Liver (tissue), 9 donors: ENCODE data around the gene ATP10B. TPM values are rescaled to one million over a fixed set of nuclear protein-coding genes. Genes with fewer than 3 reads are reported as not detected.

Experiments
- DNase-seq: peaks from one replicate; pipeline ENCODE4 v3.0.0-alpha.2; 2017; ENCODE audit warnings: low spot score
- H3K27ac ChIP-seq, 2 donors: one replicate each; pipeline ENCODE4 v1.7.0; 2013; ENCODE audit warnings: inconsistent platforms in 2 of 2, low read length in 2 of 2, control low read depth in 1 of 2, low read depth in 1 of 2, mild to moderate bottlenecking in 1 of 2
- H3K27me3 ChIP-seq, 4 donors: one replicate each; pipeline versions ENCODE4 v1.6.1 to v1.7.0; 2013; ENCODE audit warnings: low read length in 3 of 4, inconsistent platforms in 1 of 4, mild to moderate bottlenecking in 1 of 4, moderate library complexity in 1 of 4; ENCODE audit not compliant: control insufficient read depth in 4 of 4, insufficient read depth in 4 of 4
- H3K36me3 ChIP-seq, 4 donors: one replicate each; pipeline versions ENCODE4 v1.6.1 to v1.7.0; 2013; ENCODE audit warnings: low read length in 3 of 4, mild to moderate bottlenecking in 3 of 4, low read depth in 1 of 4, moderate library complexity in 1 of 4; ENCODE audit not compliant: control insufficient read depth in 4 of 4, insufficient read depth in 3 of 4
- H3K4me1 ChIP-seq, 4 donors: one replicate each; pipeline versions ENCODE4 v1.6.1 to v1.7.0; 2013; ENCODE audit warnings: low read length in 3 of 4, mild to moderate bottlenecking in 3 of 4, moderate library complexity in 1 of 4; ENCODE audit not compliant: control insufficient read depth in 4 of 4, insufficient read depth in 4 of 4
- H3K4me3 ChIP-seq, 3 donors: one replicate each; pipeline versions ENCODE4 v1.6.1 to v1.7.0; 2013; ENCODE audit warnings: low read length in 3 of 3, control low read depth in 1 of 3, low read depth in 1 of 3, mild to moderate bottlenecking in 1 of 3
- H3K9ac ChIP-seq, 2 donors: one replicate each; pipeline ENCODE4 v1.7.0; 2013; ENCODE audit warnings: low read length in 2 of 2, mild to moderate bottlenecking in 2 of 2, moderate library complexity in 2 of 2, control low read depth in 1 of 2, low read depth in 1 of 2
- H3K9me3 ChIP-seq, 4 donors: one replicate each; pipeline versions ENCODE4 v1.6.1 to v1.7.0; 2013; ENCODE audit warnings: low read length in 3 of 4; ENCODE audit not compliant: control insufficient read depth in 4 of 4
- CTCF ChIP-seq: fragments of 150-350 bp; IDR thresholded peaks from 2 replicates; pipeline ENCODE4 v1.5.1; 2017; ENCODE audit warnings: improper control_type of control experiment, low read depth, low read length; ENCODE audit not compliant: missing input control
- EGR1 ChIP-seq, 2 donors: IDR thresholded peaks; 2 replicates each; pipeline ENCODE4 v1.6.1; 2016 to 2018; ENCODE audit warnings: antibody characterized with exemption in 2 of 2, low read depth in 2 of 2
- FOXA1 ChIP-seq: IDR thresholded peaks from 2 replicates; pipeline ENCODE4 v1.6.1; 2016; ENCODE audit warnings: antibody characterized with exemption
- FOXA2 ChIP-seq: IDR thresholded peaks from 2 replicates; pipeline ENCODE4 v1.6.1; 2016; ENCODE audit warnings: antibody characterized with exemption
- GABPA ChIP-seq, 2 donors: IDR thresholded peaks in 1 of 2; conservative IDR thresholded peaks in 1 of 2; 2 replicates each; pipeline ENCODE4 v1.6.1; 2016; ENCODE audit warnings: antibody characterized with exemption in 2 of 2, mild to moderate bottlenecking in 1 of 2, moderate library complexity in 1 of 2
- HNF4A ChIP-seq, 2 donors: conservative IDR thresholded peaks; 2 replicates each; pipeline ENCODE4 v1.6.1; 2016; ENCODE audit warnings: antibody characterized with exemption in 2 of 2, mild to moderate bottlenecking in 2 of 2
- HNF4G ChIP-seq: IDR thresholded peaks from 2 replicates; pipeline ENCODE4 v1.6.1; 2016; ENCODE audit warnings: antibody characterized with exemption
- JUND ChIP-seq, 2 donors: IDR thresholded peaks; 2 replicates each; pipeline ENCODE4 v1.6.1; 2016; ENCODE audit warnings: antibody characterized with exemption in 2 of 2
- MAX ChIP-seq: IDR thresholded peaks from 2 replicates; pipeline ENCODE4 v1.6.1; 2016; ENCODE audit warnings: antibody characterized with exemption
- NR2F2 ChIP-seq: IDR thresholded peaks from 2 replicates; pipeline ENCODE4 v1.6.1; 2016; ENCODE audit warnings: antibody characterized with exemption
- RAD21 ChIP-seq, 2 donors: IDR thresholded peaks; 2 replicates each; pipeline ENCODE4 v1.6.1; 2016; ENCODE audit warnings: antibody characterized with exemption in 2 of 2, mild to moderate bottlenecking in 2 of 2
- REST ChIP-seq: IDR thresholded peaks from 2 replicates; pipeline ENCODE4 v1.6.1; 2016; ENCODE audit warnings: antibody characterized with exemption, mild to moderate bottlenecking
- RXRA ChIP-seq, 2 donors: IDR thresholded peaks; 2 replicates each; pipeline ENCODE4 v1.6.1; 2017 to 2018; ENCODE audit warnings: antibody characterized with exemption in 2 of 2, mild to moderate bottlenecking in 1 of 2
- SP1 ChIP-seq: IDR thresholded peaks from 2 replicates; pipeline ENCODE4 v1.6.1; 2018; ENCODE audit warnings: antibody characterized with exemption, mild to moderate bottlenecking
- TAF1 ChIP-seq: conservative IDR thresholded peaks from 2 replicates; pipeline ENCODE4 v1.6.1; 2016; ENCODE audit warnings: antibody characterized with exemption, mild to moderate bottlenecking
- YY1 ChIP-seq: IDR thresholded peaks from 2 replicates; pipeline ENCODE4 v1.6.1; 2016; ENCODE audit warnings: antibody characterized with exemption, mild to moderate bottlenecking
- ZBTB33 ChIP-seq: IDR thresholded peaks from 2 replicates; pipeline ENCODE4 v1.6.1; 2016; ENCODE audit warnings: antibody characterized with exemption
- WGBS: extraction: QIAGEN DNeasy Blood & Tissue Kit; methylation state at CpG from one replicate; pipeline ENCODE4 v1.1.7; 2013; 5-methylcytosine and 5-hydroxymethylcytosine counted together
- polyA plus RNA-seq, 2 donors: library from polyadenylated mRNA; stranded (reverse) in 1 of 2; unstranded in 1 of 2; fragments of 200-250 nt in 1 of 2; fragments of >200 nt in 1 of 2; fragmentation: Nextera tagmentation in 1 of 2; extraction: Ambion mirVana in 1 of 2; gene quantifications; one replicate each; pipeline versions ENCODE4 v1.2.1 to v1.2.3, GENCODE V29; 2013 to 2015
- total RNA-seq, 2 donors: library from RNA; depleted of rRNA; stranded (reverse); fragments of >200 nt; gene quantifications; one replicate each; pipeline ENCODE4 v1.2.3, GENCODE V29; 2014
- TF ChIP-seq, protein P1 (sequence below): IDR thresholded peaks from 2 replicates; pipeline ENCODE4 v1.6.1; 2016; ENCODE audit warnings: antibody characterized with exemption
- donor health status: healthy.
- donor health status: healthy.
- donor health status: healthy.
- donor health status: healthy.
- donor health status: healthy.

The ATP10B gene
- total and polyA plus RNA-seq, 4 donors = 0.05 to 0.67 (median 0.05) TPM; not detected in 1

- TF ChIP-seq REST (no peak), YY1 (no peak), SP1 (no peak), FOXA2 (no peak), TAF1 (no peak), CTCF (no peak), RXRA (IDR thresholded peaks at IDR 0.05) (no peak), RAD21 (IDR thresholded peaks at IDR 0.05) (no peak), EGR1 (IDR thresholded peaks at IDR 0.05; ENCODE audit: low read depth in 2 of 2) (no peak), GABPA (IDR thresholded peaks at IDR 0.05 in 1 of 2, conservative IDR thresholded peaks at IDR 0.05 in 1 of 2) (no peak), MAX (no peak), JUND (IDR thresholded peaks at IDR 0.05) (no peak), NR2F2 (no peak), FOXA1 (no peak), HNF4A (conservative IDR thresholded peaks at IDR 0.05) (no peak), HNF4G (no peak), ZBTB33 (no peak)
- TF ChIP-seq, protein P1, sequence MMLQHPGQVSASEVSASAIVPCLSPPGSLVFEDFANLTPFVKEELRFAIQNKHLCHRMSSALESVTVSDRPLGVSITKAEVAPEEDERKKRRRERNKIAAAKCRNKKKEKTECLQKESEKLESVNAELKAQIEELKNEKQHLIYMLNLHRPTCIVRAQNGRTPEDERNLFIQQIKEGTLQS = no peak
- no peak overlapping the region for H3K4me3 ChIP-seq
- DNase-seq = no peak
- no peak overlapping the region for H3K27ac ChIP-seq
- no peaks in the 10 kb centered on the region for H3K9me3 ChIP-seq
- H3K27me3 ChIP-seq = no peaks in the 10 kb centered on the region
- H3K9ac ChIP-seq = no peak overlapping the region
- no peaks in the 10 kb centered on the region for H3K36me3 ChIP-seq
- WGBS = 71% methylated on average over 3 of the region's 3 CpGs
- no peaks in the 10 kb centered on the region for H3K4me1 ChIP-seq
Measured at GRCh38 chr5:160770718-160771117, 81.3 kb downstream of the ATP10B start.
